Epithelial cell of esophagus (primary cell): Measurements from ENCODE around the gene C14orf119.

ENCODE experiments used
- DNase-seq: peaks from one replicate; pipeline ENCODE4 v3.0.0; 2010; ENCODE audit warnings: low read depth
- H3K4me3 ChIP-seq: 2 replicates; pipeline ENCODE4 v1.5.1; 2011; ENCODE audit warnings: mild to moderate bottlenecking, low read length, control low read depth
- TF ChIP-seq, protein P1 (sequence below): IDR thresholded peaks from 2 replicates; pipeline ENCODE4 v1.5.1; 2011; ENCODE audit warnings: low read depth, mild to moderate bottlenecking, low read length, control low read depth, inconsistent platforms; ENCODE audit not compliant: insufficient read depth; ENCODE audit errors: missing control alignments

The C14orf119 gene

DNA sequence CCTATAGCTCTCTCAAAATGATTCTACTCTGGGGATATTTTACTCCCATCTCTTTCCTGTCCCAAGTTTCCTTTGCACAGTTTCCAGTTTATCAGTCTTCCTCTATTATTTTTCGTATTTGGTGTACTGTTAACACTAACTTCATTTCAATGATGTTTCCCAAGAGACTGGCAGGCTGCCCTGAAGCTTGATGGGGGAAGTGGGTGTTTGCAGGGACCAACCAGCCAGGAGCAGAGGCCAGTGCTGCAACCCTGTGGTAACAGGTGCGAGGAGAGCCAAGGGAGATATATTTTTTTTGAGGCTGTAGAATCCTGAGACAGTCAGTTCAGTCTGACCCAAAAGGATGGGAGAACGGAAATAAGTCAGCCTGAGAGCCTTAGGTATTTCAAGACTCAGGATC is 35.6 kb downstream of the C14orf119 start:
- no peak for DNase-seq
- TF ChIP-seq, protein P1, sequence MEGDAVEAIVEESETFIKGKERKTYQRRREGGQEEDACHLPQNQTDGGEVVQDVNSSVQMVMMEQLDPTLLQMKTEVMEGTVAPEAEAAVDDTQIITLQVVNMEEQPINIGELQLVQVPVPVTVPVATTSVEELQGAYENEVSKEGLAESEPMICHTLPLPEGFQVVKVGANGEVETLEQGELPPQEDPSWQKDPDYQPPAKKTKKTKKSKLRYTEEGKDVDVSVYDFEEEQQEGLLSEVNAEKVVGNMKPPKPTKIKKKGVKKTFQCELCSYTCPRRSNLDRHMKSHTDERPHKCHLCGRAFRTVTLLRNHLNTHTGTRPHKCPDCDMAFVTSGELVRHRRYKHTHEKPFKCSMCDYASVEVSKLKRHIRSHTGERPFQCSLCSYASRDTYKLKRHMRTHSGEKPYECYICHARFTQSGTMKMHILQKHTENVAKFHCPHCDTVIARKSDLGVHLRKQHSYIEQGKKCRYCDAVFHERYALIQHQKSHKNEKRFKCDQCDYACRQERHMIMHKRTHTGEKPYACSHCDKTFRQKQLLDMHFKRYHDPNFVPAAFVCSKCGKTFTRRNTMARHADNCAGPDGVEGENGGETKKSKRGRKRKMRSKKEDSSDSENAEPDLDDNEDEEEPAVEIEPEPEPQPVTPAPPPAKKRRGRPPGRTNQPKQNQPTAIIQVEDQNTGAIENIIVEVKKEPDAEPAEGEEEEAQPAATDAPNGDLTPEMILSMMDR: no peak
- H3K4me3 ChIP-seq: no peak overlapping the region

DNA sequence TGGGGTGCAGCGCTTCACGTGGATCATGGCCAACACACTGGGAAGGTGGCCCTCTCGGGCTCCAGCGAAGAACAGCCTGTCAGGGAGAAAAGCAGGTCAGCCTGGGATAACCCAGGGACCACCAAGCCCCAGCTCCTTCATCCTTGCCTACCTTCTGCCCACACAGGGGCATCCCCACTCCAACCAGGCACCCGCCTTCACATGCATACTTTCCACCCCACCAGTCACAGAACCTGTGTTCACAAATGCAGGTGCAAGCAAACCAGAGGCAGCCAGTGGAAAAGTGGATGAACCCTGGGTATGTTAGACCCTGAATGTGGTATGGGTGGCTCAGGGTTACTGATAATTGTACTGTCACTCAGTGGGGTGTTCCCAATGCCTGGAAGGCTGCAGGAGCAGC is 36.2 kb downstream of the C14orf119 start:
- DNase-seq: no peak
- TF ChIP-seq, protein P1: no peak
- H3K4me3 ChIP-seq: no peak overlapping the region

GRCh38 chr14:23132970-23133369 is 37.7 kb downstream of the C14orf119 start:
- TF ChIP-seq, protein P1: no peak
- no peak for DNase-seq

DNA sequence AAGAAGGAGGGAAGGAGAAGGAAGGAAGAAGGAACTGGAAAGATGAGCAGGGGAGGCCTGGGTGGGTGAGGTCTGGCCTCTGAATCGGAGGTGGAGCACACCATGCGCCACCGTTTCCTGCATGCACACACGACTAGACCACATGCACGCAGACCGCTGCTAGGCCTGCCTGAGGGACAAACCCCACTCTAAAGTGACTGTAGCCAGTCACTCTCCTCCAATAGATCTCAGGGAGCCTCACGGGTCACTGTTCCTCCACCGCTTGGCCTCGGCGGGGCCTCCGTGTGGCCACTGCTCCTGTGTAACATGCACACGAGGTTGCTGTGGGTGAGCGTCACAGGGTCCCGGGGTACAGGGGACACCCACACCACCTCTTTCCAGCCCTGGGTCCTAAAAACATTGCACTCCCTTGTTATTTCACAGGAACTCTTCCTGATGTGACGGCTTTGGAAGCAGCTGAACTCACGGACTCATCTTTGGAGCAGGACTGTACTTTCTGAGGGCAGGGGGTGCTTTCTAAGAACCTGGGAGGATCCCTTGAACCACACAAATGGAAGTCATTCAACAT is 41.3 kb downstream of the C14orf119 start:
- no peak overlapping the region for H3K4me3 ChIP-seq
- TF ChIP-seq, protein P1: no peak
- no peak for DNase-seq

More at GRCh38 chr14:23132970-23133369, 37.7 kb downstream of the C14orf119 start:
- no peak overlapping the region for H3K4me3 ChIP-seq

- TF ChIP-seq, protein P1: peak; percentile 5
- H3K4me3 ChIP-seq: no peak overlapping the region
- peak; percentile 85 for DNase-seq
These were observed 42.0 kb downstream of the C14orf119 start for GRCh38 chr14:23137192-23137812.

DNA sequence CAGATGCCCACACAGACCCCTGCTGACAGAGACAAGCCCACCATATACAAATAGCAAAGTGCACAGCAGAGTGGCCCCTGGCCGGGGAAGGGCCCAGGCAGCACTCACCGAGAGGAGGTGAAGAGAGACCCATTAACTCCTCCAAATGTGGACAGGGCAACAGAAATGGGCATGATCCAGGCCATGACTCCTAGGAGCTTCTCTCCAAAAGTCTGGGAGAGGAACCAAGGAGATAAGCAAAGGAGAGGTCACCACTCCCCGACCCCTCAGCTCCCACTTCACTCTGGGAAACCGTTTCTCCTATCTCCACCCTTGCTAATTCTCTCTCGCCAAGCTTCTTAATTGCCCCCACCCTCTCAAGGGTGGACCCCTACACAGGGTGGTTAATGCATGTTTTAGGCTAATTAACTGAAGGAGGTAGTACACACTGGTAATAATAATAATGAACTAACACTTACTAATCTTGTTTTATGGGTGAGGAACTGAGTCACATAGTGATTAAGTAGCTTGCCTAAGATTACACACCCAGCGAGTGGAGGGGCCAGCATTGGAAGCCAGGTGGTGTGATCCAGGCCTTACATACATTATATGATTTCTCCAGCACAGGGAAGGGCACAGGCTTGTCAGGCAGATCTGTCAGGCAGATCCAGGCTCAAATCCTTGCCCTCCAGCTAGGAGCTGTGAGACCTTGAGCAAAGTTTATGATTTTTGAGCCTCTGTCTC is 42.7 kb downstream of the C14orf119 start:
- no peak overlapping the region for H3K4me3 ChIP-seq
- TF ChIP-seq, protein P1: no peak
- peak; percentile 95 for DNase-seq
